Keratinocyte (primary cell): Measurements from ENCODE around the gene FAM221B. TPM values are rescaled to one million over a fixed set of nuclear protein-coding genes. Genes with fewer than 3 reads are reported as not detected.

Experiments
- DNase-seq: peaks from one replicate; pipeline ENCODE4 v3.0.0-alpha.2; 2011; ENCODE audit warnings: low read depth, missing footprints, low spot score
- FAIRE-seq: peaks from 2 replicates; lab custom pipeline; 2011; peaks lifted over from hg19 to GRCh38; lab: Jason Lieb, UNC
- H2AFZ ChIP-seq: 2 replicates; pipeline ENCODE4 v1.6.0; 2012; ENCODE audit warnings: low read length, control low read depth, inconsistent platforms; ENCODE audit not compliant: control insufficient read depth
- H3K27ac ChIP-seq: 2 replicates; pipeline ENCODE4 v1.5.1; 2011; ENCODE audit warnings: low read length; ENCODE audit not compliant: control insufficient read depth, insufficient read depth
- H3K27me3 ChIP-seq: 3 replicates; pipeline ENCODE4 v1.6.0; 2011; ENCODE audit warnings: low read length; ENCODE audit not compliant: control insufficient read depth, insufficient read depth; ENCODE audit errors: extremely low read depth
- H3K36me3 ChIP-seq, 2 experiments: 2 replicates in 1 of 2; 3 replicates in 1 of 2; pipeline ENCODE4 v1.5.1; 2011; ENCODE audit warnings: low read length in 2 of 2, mild to moderate bottlenecking in 1 of 2; ENCODE audit not compliant: control insufficient read depth in 2 of 2, insufficient read depth in 2 of 2; ENCODE audit errors: extremely low read depth in 1 of 2
- H3K4me1 ChIP-seq: 3 replicates; pipeline ENCODE4 v1.5.1; 2011; ENCODE audit warnings: low read length; ENCODE audit not compliant: control insufficient read depth, insufficient read depth; ENCODE audit errors: extremely low read depth
- H3K4me2 ChIP-seq: 3 replicates; pipeline ENCODE4 v1.6.0; 2011; ENCODE audit warnings: low read depth, low read length; ENCODE audit not compliant: control insufficient read depth, insufficient read depth; ENCODE audit errors: extremely low read depth
- H3K4me3 ChIP-seq, 3 experiments: fragments of 200-600 bp in 1 of 3; sonication (generic) in 1 of 3; 2 replicates in 2 of 3; 3 replicates in 1 of 3; pipeline ENCODE4 v1.5.1; 2011 to 2016; ENCODE audit warnings: low read length in 3 of 3, mild to moderate bottlenecking in 3 of 3, control low read depth in 2 of 3, inconsistent platforms in 1 of 3, low read depth in 1 of 3, mixed read lengths in 1 of 3, mixed run types in 1 of 3, moderate library complexity in 1 of 3; ENCODE audit not compliant: control insufficient read depth in 2 of 3, insufficient read depth in 2 of 3; ENCODE audit errors: extremely low read depth in 1 of 3
- H3K79me2 ChIP-seq: 2 replicates; pipeline ENCODE4 v1.6.0; 2012; ENCODE audit warnings: low read length; ENCODE audit not compliant: control insufficient read depth, insufficient read depth
- H3K9ac ChIP-seq: 3 replicates; pipeline ENCODE4 v1.6.0; 2011; ENCODE audit warnings: low read length; ENCODE audit not compliant: control insufficient read depth, insufficient read depth; ENCODE audit errors: extremely low read depth
- H3K9me1 ChIP-seq: 3 replicates; pipeline ENCODE4 v1.6.0; 2011; ENCODE audit warnings: low read length; ENCODE audit not compliant: control insufficient read depth, insufficient read depth; ENCODE audit errors: extremely low read depth
- H3K9me3 ChIP-seq: 2 replicates; pipeline ENCODE4 v1.5.1; 2012; ENCODE audit warnings: low read depth, low read length; ENCODE audit not compliant: control insufficient read depth
- H4K20me1 ChIP-seq: 3 replicates; pipeline ENCODE4 v1.6.0; 2011; ENCODE audit warnings: low read length; ENCODE audit not compliant: control insufficient read depth, insufficient read depth; ENCODE audit errors: extremely low read depth
- CTCF ChIP-seq, 3 experiments: IDR thresholded peaks in 1 of 3; conservative IDR thresholded peaks in 1 of 3; optimal IDR thresholded peaks in 1 of 3; 2 replicates in 2 of 3; 3 replicates in 1 of 3; pipeline versions ENCODE3 to v1.5.1; 2011; ENCODE audit warnings: low read length in 3 of 3, mild to moderate bottlenecking in 3 of 3, moderate library complexity in 2 of 3, control low read depth in 1 of 3, inconsistent platforms in 1 of 3; ENCODE audit not compliant: insufficient read depth in 2 of 3; ENCODE audit errors: extremely low read depth in 1 of 3
- EZH2 ChIP-seq: IDR thresholded peaks from one replicate; pipeline ENCODE4 v1.6.1; 2012; ENCODE audit warnings: inconsistent platforms, mild to moderate bottlenecking, low read length, moderate library complexity
- dilution Hi-C: fragments of 300-500 bp; cut with MboI; formaldehyde crosslinking; loops from one replicate; pipeline ENCODE4 v1.7.0; 2020; ENCODE audit warnings: low sequenced_read_pairs; ENCODE audit not compliant: extremely low pct_ligation_motif_present
- polyA plus RNA-seq, 5 experiments: library from polyadenylated mRNA; depleted of rRNA in 3 of 5; stranded (reverse) in 3 of 5; stranded (forward) in 1 of 5; unstranded in 1 of 5; fragments of >200 nt; gene quantifications; 1 replicate in 1 of 5; 2 replicates in 3 of 5; 3 replicates in 1 of 5; pipeline versions ENCODE4 v1.2.1 to v1.2.3, GENCODE V29; 2011 to 2012; ENCODE audit warnings: missing spikeins in 2 of 5, low read depth in 1 of 5, low replicate concordance in 1 of 5

FAM221B gene
- polyA plus RNA-seq, 1 donor (not counting 4 experiments of a cell fraction or from before 2014, with no cell fraction given) = not detected

- no peaks in the 10 kb centered on the region for H4K20me1 ChIP-seq
- H3K4me2 ChIP-seq = peak overlapping the region; percentile 8
- no peaks in the 10 kb centered on the region for H3K27me3 ChIP-seq
- DNase-seq (no peak), FAIRE-seq (no peak)
- H3K9me1 ChIP-seq = no peaks in the 10 kb centered on the region
- H3K36me3 ChIP-seq = no peaks in the 10 kb centered on the region
- no peaks in the 10 kb centered on the region for H3K79me2 ChIP-seq
- H3K27ac ChIP-seq = no peak overlapping the region
- peaks cover 11% of the 10 kb centered on the region for H3K4me1 ChIP-seq
- no peak overlapping the region for H2AFZ ChIP-seq
- no peak overlapping the region for H3K4me3 ChIP-seq
- TF ChIP-seq CTCF (optimal IDR thresholded peaks at IDR 0.05 in 1 of 3, IDR thresholded peaks at IDR 0.05 in 1 of 3, conservative IDR thresholded peaks at IDR 0.05 in 1 of 3; ENCODE audit: extremely low read depth in 1 of 3, insufficient read depth in 2 of 3, low read length in 3 of 3) (no peak), EZH2 (no peak)
- dilution Hi-C loops = no loop called here
- H3K9ac ChIP-seq = no peak overlapping the region
- H3K9me3 ChIP-seq = no peaks in the 10 kb centered on the region
Measured at GRCh38 chr9:35771943-35772342, 56.6 kb downstream of the FAM221B start.

GRCh38 chr9:35771534-35771933 lies 57.0 kb downstream of the FAM221B start:
- H4K20me1 ChIP-seq = no peaks in the 10 kb centered on the region
- DNase-seq (no peak), FAIRE-seq (no peak)
- H3K4me2 ChIP-seq = peak overlapping the region; percentile 8
- H3K27ac ChIP-seq = no peak overlapping the region
- dilution Hi-C loops = no loop called here
- no peaks in the 10 kb centered on the region for H3K27me3 ChIP-seq
- TF ChIP-seq EZH2 (no peak), CTCF (optimal IDR thresholded peaks at IDR 0.05 in 1 of 3, IDR thresholded peaks at IDR 0.05 in 1 of 3, conservative IDR thresholded peaks at IDR 0.05 in 1 of 3; ENCODE audit: extremely low read depth in 1 of 3, insufficient read depth in 2 of 3, low read length in 3 of 3) (no peak)
- H2AFZ ChIP-seq = no peak overlapping the region
- no peaks in the 10 kb centered on the region for H3K9me3 ChIP-seq
- no peaks in the 10 kb centered on the region for H3K36me3 ChIP-seq
- H3K9ac ChIP-seq = no peak overlapping the region
- H3K79me2 ChIP-seq = no peaks in the 10 kb centered on the region
- H3K4me3 ChIP-seq = no peak overlapping the region
- H3K4me1 ChIP-seq = peaks cover 11% of the 10 kb centered on the region
- H3K9me1 ChIP-seq = no peaks in the 10 kb centered on the region
